IPS-11a (cell line): Measurements from ENCODE around the gene DSEL.

Experiments used
- H3K4me3 ChIP-seq: one replicate; pipeline ENCODE4 v1.5.1; 2013; ENCODE audit warnings: low read depth, low read length, control low read depth

Gene DSEL

GRCh38 chr18:67516539-67517443, at the start of gene DSEL:
TSS of gene DSEL (minus strand) at chr18:67516720. CDS start at chr18:67514608, 2,112 bp downstream.
- H3K4me3 ChIP-seq = peak within 1 kb of the TSS; percentile 70

GRCh38 chr18:67553437-67553836, 36.9 kb upstream of the DSEL start:
- no peak overlapping the region for H3K4me3 ChIP-seq

- H3K4me3 ChIP-seq = no peak overlapping the region
Observed at GRCh38 chr18:67550872-67551520, 34.5 kb upstream of the DSEL start.

- no peak overlapping the region for H3K4me3 ChIP-seq
Observed at GRCh38 chr18:67549946-67550345, 33.4 kb upstream of the DSEL start.

GRCh38 chr18:67545681-67546080, 29.2 kb upstream of the DSEL start:
- no peak overlapping the region for H3K4me3 ChIP-seq

- no peak overlapping the region for H3K4me3 ChIP-seq
Observed at GRCh38 chr18:67540559-67540958, 24.0 kb upstream of the DSEL start.

DNA sequence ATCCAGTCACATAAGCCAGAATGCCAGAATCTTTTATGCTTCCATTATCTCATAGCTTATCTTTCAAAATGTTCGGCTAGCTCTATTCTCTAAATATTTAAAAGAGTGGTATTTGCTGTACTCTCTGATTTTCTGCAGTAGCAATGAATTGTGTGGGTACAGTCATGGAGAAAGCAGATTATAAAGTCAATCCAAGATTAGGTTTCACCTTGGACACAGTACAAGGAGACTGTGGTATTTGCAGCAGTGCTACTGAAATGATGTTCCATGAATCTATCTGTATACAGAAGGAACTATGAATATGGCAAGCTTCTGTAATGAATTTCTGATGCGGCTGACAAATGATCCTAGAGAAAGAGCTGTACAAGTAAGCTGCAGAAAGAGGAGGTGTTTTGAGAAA, 15.4 kb upstream of the DSEL start:
- no peak overlapping the region for H3K4me3 ChIP-seq

DNA sequence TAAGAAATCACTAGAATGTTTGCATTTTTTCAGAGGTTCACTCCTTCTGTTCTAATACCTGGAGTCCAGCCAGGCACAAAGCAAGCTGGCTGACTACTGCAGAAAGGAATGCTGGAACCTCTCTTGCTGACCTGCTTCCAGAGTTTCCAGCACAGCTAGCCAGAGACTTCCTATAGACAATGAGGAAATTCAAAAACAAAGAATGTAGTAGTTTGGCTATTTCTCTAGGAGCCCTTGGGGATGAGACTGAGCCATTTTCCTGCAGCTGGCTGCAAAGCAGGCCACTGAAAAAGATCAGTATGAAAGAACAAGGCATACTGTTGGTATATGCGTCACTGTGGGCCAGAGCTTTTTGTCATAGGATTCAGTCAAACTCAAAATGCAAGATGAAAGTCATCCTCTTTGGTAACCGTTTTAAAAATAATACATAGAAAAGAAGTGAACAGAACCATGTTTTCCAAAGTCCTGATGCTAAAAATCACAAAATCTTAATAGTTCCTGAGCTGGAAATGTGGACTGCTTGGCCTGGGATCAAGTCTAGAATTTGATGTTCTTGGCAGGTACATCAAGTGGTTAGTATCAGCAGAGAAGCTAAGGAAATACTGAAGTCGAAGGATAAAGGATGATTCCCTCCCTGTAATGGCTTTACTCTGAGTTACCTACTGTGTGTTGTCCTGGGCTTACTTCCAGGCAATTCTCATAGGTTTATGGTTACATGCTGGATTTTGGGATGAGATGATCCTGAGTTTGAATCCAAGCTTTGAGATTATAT, 9.0 kb upstream of the DSEL start:
- H3K4me3 ChIP-seq = no peak overlapping the region

- no peak overlapping the region for H3K4me3 ChIP-seq
Observed at GRCh38 chr18:67520351-67520921, 3.9 kb upstream of the DSEL start.

GRCh38 chr18:67519592-67519991, 3.1 kb upstream of the DSEL start:
- H3K4me3 ChIP-seq = no peak overlapping the region

DNA sequence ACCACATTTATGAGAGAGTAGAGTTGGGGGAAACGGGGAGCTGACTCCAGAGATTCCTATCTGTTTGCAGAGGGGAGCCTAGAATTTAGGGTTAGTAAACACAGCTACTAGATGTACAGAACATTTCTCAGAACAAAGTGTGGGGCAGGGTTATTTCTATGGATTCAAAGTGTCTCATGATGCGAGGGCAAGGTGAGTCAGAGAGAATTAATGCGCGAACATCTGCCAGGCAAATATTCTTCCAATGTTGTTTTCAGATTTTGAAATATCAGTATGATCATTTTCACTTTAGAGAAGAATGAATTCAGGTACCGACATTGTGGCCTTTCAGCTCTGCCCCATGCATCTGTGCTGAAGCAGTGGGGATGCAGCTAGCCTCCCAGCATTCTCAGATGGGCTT, 2.0 kb upstream of the DSEL start:
- H3K4me3 ChIP-seq = no peak overlapping the region

- peak overlapping the region; percentile 68 for H3K4me3 ChIP-seq
Observed at GRCh38 chr18:67517444-67517765, 885 bp upstream of the DSEL start.

GRCh38 chr18:67515942-67516538, 480 bp downstream of the DSEL start:
- H3K4me3 ChIP-seq = peak overlapping the region; percentile 70

DNA sequence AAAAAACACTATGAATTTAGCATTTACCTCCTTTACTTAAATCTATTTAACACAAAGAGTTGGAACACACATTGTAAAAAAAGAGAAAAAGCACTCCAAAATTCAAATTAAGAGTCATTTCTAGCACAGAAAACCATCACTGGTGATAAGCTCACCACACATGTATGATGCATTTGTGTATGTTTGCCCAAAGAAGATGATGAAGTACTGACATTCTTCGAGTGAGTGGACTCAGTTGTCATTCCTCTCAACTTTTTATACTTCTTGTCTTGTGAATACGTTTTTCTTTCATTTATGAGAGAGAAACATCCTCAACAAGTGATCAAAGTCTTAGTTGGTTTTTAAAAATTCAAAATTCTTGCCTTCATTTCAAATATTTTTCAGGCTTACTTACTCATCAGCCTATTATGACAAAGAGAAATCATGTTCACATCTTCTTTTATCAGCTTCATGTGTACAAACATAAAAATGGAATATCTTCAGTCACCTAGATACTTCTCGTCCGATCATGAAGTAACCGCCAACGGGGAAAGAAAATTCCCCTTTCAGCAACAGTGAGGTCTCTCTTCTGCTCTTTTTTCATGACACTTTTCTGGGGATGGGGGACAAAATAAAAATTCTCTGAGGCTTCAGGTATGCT, 1.5 kb downstream of the DSEL start:
- peak overlapping the region; percentile 70 for H3K4me3 ChIP-seq

DNA sequence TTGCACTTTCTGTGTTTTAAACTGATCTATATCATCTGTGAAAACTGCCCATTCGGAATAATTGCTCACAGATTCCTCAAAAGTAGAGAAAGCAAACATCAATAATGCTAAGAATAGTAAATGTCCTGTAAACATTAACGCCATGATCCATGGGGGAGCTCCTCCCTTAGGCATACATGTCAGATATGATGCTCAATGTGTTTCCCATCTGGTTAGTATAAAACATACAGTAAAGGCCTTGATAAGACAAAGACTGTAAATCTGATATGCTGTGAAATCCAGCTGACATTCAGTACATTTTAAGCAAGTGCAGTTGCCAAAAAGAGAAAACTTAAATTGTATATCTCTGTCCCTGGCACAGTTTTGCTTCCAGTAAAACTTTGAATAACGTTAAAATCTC, 2.1 kb downstream of the DSEL start:
- no peak overlapping the region for H3K4me3 ChIP-seq

DNA sequence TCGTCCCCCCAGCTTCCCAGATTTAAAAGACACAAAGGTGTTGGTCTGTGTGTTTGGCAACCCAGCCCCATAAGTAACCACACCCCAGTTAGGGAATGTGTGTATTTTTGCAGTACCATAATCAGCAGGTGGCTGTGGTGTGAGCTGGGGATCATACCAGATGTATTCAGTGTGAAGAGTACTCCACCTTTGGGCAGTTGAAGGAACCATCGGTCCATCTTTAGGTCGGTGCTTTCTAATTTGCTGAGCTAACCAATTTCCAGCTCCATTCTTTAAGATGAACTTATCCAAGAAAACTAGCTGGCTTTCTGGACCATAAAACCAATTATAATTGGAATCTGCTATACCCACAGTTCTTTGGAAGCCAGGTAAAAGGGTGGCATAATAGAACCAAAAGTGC, 3.2 kb downstream of the DSEL start:
- H3K4me3 ChIP-seq = no peak overlapping the region

GRCh38 chr18:67511840-67512239, 4.7 kb downstream of the DSEL start:
- H3K4me3 ChIP-seq = no peak overlapping the region

DNA sequence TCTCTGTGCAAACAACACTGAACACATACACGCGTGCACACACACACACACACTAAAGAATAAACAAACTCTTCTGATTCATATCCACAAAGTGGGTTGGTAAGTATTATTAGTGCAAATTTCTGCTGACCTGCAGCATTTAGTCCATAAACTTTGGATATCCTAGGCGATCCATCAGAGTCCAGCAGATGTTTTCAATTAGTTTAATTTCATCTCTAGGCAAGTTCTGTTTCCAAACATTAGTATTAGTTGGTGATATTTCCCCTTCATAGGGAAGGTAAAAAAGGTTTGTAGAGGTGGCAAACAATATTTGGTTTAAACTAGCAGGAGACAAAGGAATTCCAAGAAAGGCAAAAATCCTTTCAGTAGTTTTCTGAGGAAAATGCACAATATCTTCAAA, 5.7 kb downstream of the DSEL start:
- no peak overlapping the region for H3K4me3 ChIP-seq

GRCh38 chr18:67509741-67510391, 6.7 kb downstream of the DSEL start:
- H3K4me3 ChIP-seq = no peak overlapping the region

- H3K4me3 ChIP-seq = no peak overlapping the region
Observed at GRCh38 chr18:67508146-67508545, 8.4 kb downstream of the DSEL start.
